Smooth muscle cell (in vitro differentiated cells): Measurements from ENCODE around the gene ALPG. TPM values are rescaled to one million over a fixed set of nuclear protein-coding genes. Genes with fewer than 3 reads are reported as not detected.
"Not testable (repeated sequence)": the region's sequence is repeated elsewhere in the genome, so short reads cannot be mapped to it uniquely, and the experiment has no call there.

ENCODE experiments used
- DNase-seq: peaks from one replicate; lab custom pipeline; 2025; ENCODE audit not compliant: unreplicated experiment; lab: John Stamatoyannopoulos, UW
- H2AFZ ChIP-seq: fragments of 200-600 bp; sonication (generic); 2 replicates; pipeline ENCODE4 v1.6.0; 2016; ENCODE audit warnings: antibody characterized with exemption, low read depth, mild to moderate bottlenecking
- H3F3A ChIP-seq: fragments of 200-600 bp; sonication (generic); 2 replicates; pipeline ENCODE4 v1.6.0; 2017; ENCODE audit warnings: antibody characterized with exemption, low read depth
- H3K27ac ChIP-seq: fragments of 200-600 bp; sonication (generic); 2 replicates; pipeline ENCODE4 v1.5.1; 2016; ENCODE audit warnings: low read depth, mild to moderate bottlenecking
- H3K27me3 ChIP-seq: fragments of 200-600 bp; sonication (generic); 2 replicates; pipeline ENCODE4 v1.6.1; 2016; ENCODE audit warnings: low read depth, mild to moderate bottlenecking
- H3K36me3 ChIP-seq: fragments of 200-600 bp; sonication (generic); 2 replicates; pipeline ENCODE4 v1.5.1; 2016; ENCODE audit warnings: low read depth
- H3K4me1 ChIP-seq: fragments of 200-600 bp; sonication (generic); 2 replicates; pipeline ENCODE4 v1.5.1; 2016; ENCODE audit warnings: low read depth
- H3K4me2 ChIP-seq: fragments of 200-600 bp; sonication (generic); 2 replicates; pipeline ENCODE4 v1.6.0; 2016; ENCODE audit warnings: mild to moderate bottlenecking
- H3K4me3 ChIP-seq: fragments of 200-600 bp; sonication (generic); 2 replicates; pipeline ENCODE4 v1.5.1; 2016; ENCODE audit warnings: mild to moderate bottlenecking
- H3K79me2 ChIP-seq: fragments of 200-600 bp; sonication (generic); 2 replicates; pipeline ENCODE4 v1.6.0; 2016; ENCODE audit warnings: low read depth, mild to moderate bottlenecking
- H3K9ac ChIP-seq: fragments of 200-600 bp; sonication (generic); 2 replicates; pipeline ENCODE4 v1.6.0; 2016; ENCODE audit warnings: low read depth
- H3K9me3 ChIP-seq: fragments of 200-600 bp; sonication (generic); replicated peaks from 2 replicates; pipeline ENCODE4 v1.5.1; 2016; ENCODE audit warnings: low read depth
- H4K20me1 ChIP-seq: fragments of 200-600 bp; sonication (generic); 2 replicates; pipeline ENCODE4 v1.6.0; 2016; ENCODE audit warnings: low read depth
- CTCF ChIP-seq: fragments of 200-600 bp; sonication (generic); IDR thresholded peaks from 2 replicates; pipeline ENCODE4 v1.5.1; 2017; ENCODE audit warnings: borderline replicate concordance, mild to moderate bottlenecking, antibody characterized with exemption; ENCODE audit not compliant: insufficient read depth, poor library complexity, severe bottlenecking
- WGBS: methylation state at CpG from one replicate; pipeline ENCODE4 v1.1.7; 2016; ENCODE audit warnings: low lambda C conversion rate; 5-methylcytosine and 5-hydroxymethylcytosine counted together
- polyA plus RNA-seq: library from polyadenylated mRNA; unstranded; fragments of >200 nt; fragmentation: Nextera tagmentation; extraction: Ambion mirVana; gene quantifications from 2 replicates; pipeline ENCODE4 v1.2.1, GENCODE V29; 2016
- total RNA-seq: library from RNA; depleted of rRNA; stranded (reverse); fragments of >200 nt; gene quantifications from 2 replicates; pipeline ENCODE4 v1.2.3, GENCODE V29; 2014

ALPG gene
- total and polyA plus RNA-seq, 2 experiments from 2014 or later, result not detected

GRCh38 chr2:232431705-232432590 is 25.3 kb downstream of the ALPG start:
- no peaks in the 10 kb centered on the region for H3K79me2 ChIP-seq
- no peaks in the 10 kb centered on the region for H3K27me3 ChIP-seq
- no peaks in the 10 kb centered on the region for H3K9me3 ChIP-seq
- H3K4me2 ChIP-seq, result no peak overlapping the region
- no peak overlapping the region for H3K9ac ChIP-seq
- no peak for DNase-seq
- no peak overlapping the region for H3K27ac ChIP-seq
- H3K4me1 ChIP-seq, result no peaks in the 10 kb centered on the region
- no peaks in the 10 kb centered on the region for H4K20me1 ChIP-seq
- H3K4me3 ChIP-seq, result no peak overlapping the region
- 95% methylated on average over 16 of the region's 16 CpGs for WGBS
- no peaks in the 10 kb centered on the region for H3K36me3 ChIP-seq
- no peak for TF ChIP-seq CTCF
- no peaks in the 10 kb centered on the region for H3F3A ChIP-seq
- no peak overlapping the region for H2AFZ ChIP-seq

- Histone ChIP-seq H3K9ac (no peak overlapping the region), H3K79me2 (no peaks in the 10 kb centered on the region), H4K20me1 (no peaks in the 10 kb centered on the region), H3F3A (no peaks in the 10 kb centered on the region), H3K36me3 (no peaks in the 10 kb centered on the region), H3K27me3 (no peaks in the 10 kb centered on the region), H3K4me3 (no peak overlapping the region), H2AFZ (no peak overlapping the region), H3K4me2 (no peak overlapping the region), H3K9me3 (no peaks in the 10 kb centered on the region), H3K4me1 (no peaks in the 10 kb centered on the region), H3K27ac (no peak overlapping the region)
- 77% methylated on average over 16 of the region's 16 CpGs for WGBS
- DNase-seq, result no peak
- peak; percentile 21 for TF ChIP-seq CTCF
Measured at GRCh38 chr2:232432598-232433184, 26.0 kb downstream of the ALPG start.

GRCh38 chr2:232433622-232434021 is 27.0 kb downstream of the ALPG start:
- not testable (repeated sequence) for H3K4me3 ChIP-seq, H3F3A ChIP-seq, H3K9me3 ChIP-seq, H3K27ac ChIP-seq, H3K36me3 ChIP-seq, DNase-seq, H3K9ac ChIP-seq, H4K20me1 ChIP-seq, H3K27me3 ChIP-seq, H2AFZ ChIP-seq, H3K4me2 ChIP-seq, H3K4me1 ChIP-seq, H3K79me2 ChIP-seq
- 82% methylated on average over 9 of the region's 9 CpGs for WGBS

- Histone ChIP-seq H3F3A (no peaks in the 10 kb centered on the region), H3K9me3 (no peaks in the 10 kb centered on the region)
- WGBS, result 95% methylated on average over 9 of the region's 9 CpGs
Measured at GRCh38 chr2:232434091-232434490, 27.4 kb downstream of the ALPG start.

More at GRCh38 chr2:232434091-232434490, 27.4 kb downstream of the ALPG start:
- H3K4me2 ChIP-seq, result no peak overlapping the region
- H4K20me1 ChIP-seq, result no peaks in the 10 kb centered on the region
- H3K79me2 ChIP-seq, result no peaks in the 10 kb centered on the region
- TF ChIP-seq CTCF, result no peak
- no peak overlapping the region for H3K27ac ChIP-seq
- H2AFZ ChIP-seq, result no peak overlapping the region
- no peaks in the 10 kb centered on the region for H3K4me1 ChIP-seq
- H3K9ac ChIP-seq, result no peak overlapping the region
- H3K4me3 ChIP-seq, result no peak overlapping the region
- no peaks in the 10 kb centered on the region for H3K36me3 ChIP-seq
- no peaks in the 10 kb centered on the region for H3K27me3 ChIP-seq
- no peak for DNase-seq
